Liver (tissue), 9 donors: ENCODE data around the gene RHOT2. TPM values are rescaled to one million over a fixed set of nuclear protein-coding genes. Genes with fewer than 3 reads are reported as not detected.
A peak's percentile ranks its signal among the peaks of the same experiment; 100 is the strongest.

Experiments
- DNase-seq: peaks from one replicate; pipeline ENCODE4 v3.0.0-alpha.2; 2017; ENCODE audit warnings: low spot score
- H3K27ac ChIP-seq, 2 donors: one replicate each; pipeline ENCODE4 v1.7.0; 2013; ENCODE audit warnings: inconsistent platforms in 2 of 2, low read length in 2 of 2, control low read depth in 1 of 2, low read depth in 1 of 2, mild to moderate bottlenecking in 1 of 2
- H3K27me3 ChIP-seq, 4 donors: one replicate each; pipeline versions ENCODE4 v1.6.1 to v1.7.0; 2013; ENCODE audit warnings: low read length in 3 of 4, inconsistent platforms in 1 of 4, mild to moderate bottlenecking in 1 of 4, moderate library complexity in 1 of 4; ENCODE audit not compliant: control insufficient read depth in 4 of 4, insufficient read depth in 4 of 4
- H3K36me3 ChIP-seq, 4 donors: one replicate each; pipeline versions ENCODE4 v1.6.1 to v1.7.0; 2013; ENCODE audit warnings: low read length in 3 of 4, mild to moderate bottlenecking in 3 of 4, low read depth in 1 of 4, moderate library complexity in 1 of 4; ENCODE audit not compliant: control insufficient read depth in 4 of 4, insufficient read depth in 3 of 4
- H3K4me1 ChIP-seq, 4 donors: one replicate each; pipeline versions ENCODE4 v1.6.1 to v1.7.0; 2013; ENCODE audit warnings: low read length in 3 of 4, mild to moderate bottlenecking in 3 of 4, moderate library complexity in 1 of 4; ENCODE audit not compliant: control insufficient read depth in 4 of 4, insufficient read depth in 4 of 4
- H3K4me3 ChIP-seq, 3 donors: one replicate each; pipeline versions ENCODE4 v1.6.1 to v1.7.0; 2013; ENCODE audit warnings: low read length in 3 of 3, control low read depth in 1 of 3, low read depth in 1 of 3, mild to moderate bottlenecking in 1 of 3
- H3K9ac ChIP-seq, 2 donors: one replicate each; pipeline ENCODE4 v1.7.0; 2013; ENCODE audit warnings: low read length in 2 of 2, mild to moderate bottlenecking in 2 of 2, moderate library complexity in 2 of 2, control low read depth in 1 of 2, low read depth in 1 of 2
- H3K9me3 ChIP-seq, 4 donors: one replicate each; pipeline versions ENCODE4 v1.6.1 to v1.7.0; 2013; ENCODE audit warnings: low read length in 3 of 4; ENCODE audit not compliant: control insufficient read depth in 4 of 4
- CTCF ChIP-seq: fragments of 150-350 bp; IDR thresholded peaks from 2 replicates; pipeline ENCODE4 v1.5.1; 2017; ENCODE audit warnings: improper control_type of control experiment, low read depth, low read length; ENCODE audit not compliant: missing input control
- EGR1 ChIP-seq, 2 donors: IDR thresholded peaks; 2 replicates each; pipeline ENCODE4 v1.6.1; 2016 to 2018; ENCODE audit warnings: antibody characterized with exemption in 2 of 2, low read depth in 2 of 2
- GABPA ChIP-seq, 2 donors: IDR thresholded peaks in 1 of 2; conservative IDR thresholded peaks in 1 of 2; 2 replicates each; pipeline ENCODE4 v1.6.1; 2016; ENCODE audit warnings: antibody characterized with exemption in 2 of 2, mild to moderate bottlenecking in 1 of 2, moderate library complexity in 1 of 2
- HNF4A ChIP-seq, 2 donors: conservative IDR thresholded peaks; 2 replicates each; pipeline ENCODE4 v1.6.1; 2016; ENCODE audit warnings: antibody characterized with exemption in 2 of 2, mild to moderate bottlenecking in 2 of 2
- HNF4G ChIP-seq: IDR thresholded peaks from 2 replicates; pipeline ENCODE4 v1.6.1; 2016; ENCODE audit warnings: antibody characterized with exemption
- JUND ChIP-seq, 2 donors: IDR thresholded peaks; 2 replicates each; pipeline ENCODE4 v1.6.1; 2016; ENCODE audit warnings: antibody characterized with exemption in 2 of 2
- MAX ChIP-seq: IDR thresholded peaks from 2 replicates; pipeline ENCODE4 v1.6.1; 2016; ENCODE audit warnings: antibody characterized with exemption
- RAD21 ChIP-seq, 2 donors: IDR thresholded peaks; 2 replicates each; pipeline ENCODE4 v1.6.1; 2016; ENCODE audit warnings: antibody characterized with exemption in 2 of 2, mild to moderate bottlenecking in 2 of 2
- RXRA ChIP-seq, 2 donors: IDR thresholded peaks; 2 replicates each; pipeline ENCODE4 v1.6.1; 2017 to 2018; ENCODE audit warnings: antibody characterized with exemption in 2 of 2, mild to moderate bottlenecking in 1 of 2
- SP1 ChIP-seq: IDR thresholded peaks from 2 replicates; pipeline ENCODE4 v1.6.1; 2018; ENCODE audit warnings: antibody characterized with exemption, mild to moderate bottlenecking
- WGBS: extraction: QIAGEN DNeasy Blood & Tissue Kit; methylation state at CpG from one replicate; pipeline ENCODE4 v1.1.7; 2013; 5-methylcytosine and 5-hydroxymethylcytosine counted together
- polyA plus RNA-seq, 2 donors: library from polyadenylated mRNA; stranded (reverse) in 1 of 2; unstranded in 1 of 2; fragments of 200-250 nt in 1 of 2; fragments of >200 nt in 1 of 2; fragmentation: Nextera tagmentation in 1 of 2; extraction: Ambion mirVana in 1 of 2; gene quantifications; one replicate each; pipeline versions ENCODE4 v1.2.1 to v1.2.3, GENCODE V29; 2013 to 2015
- total RNA-seq, 2 donors: library from RNA; depleted of rRNA; stranded (reverse); fragments of >200 nt; gene quantifications; one replicate each; pipeline ENCODE4 v1.2.3, GENCODE V29; 2014
- TF ChIP-seq, protein P1 (sequence below): IDR thresholded peaks from 2 replicates; pipeline ENCODE4 v1.6.1; 2016; ENCODE audit warnings: antibody characterized with exemption, mild to moderate bottlenecking
- TF ChIP-seq, protein P2 (sequence below): IDR thresholded peaks from 2 replicates; pipeline ENCODE4 v1.6.1; 2016; ENCODE audit warnings: antibody characterized with exemption
- donor health status: healthy.
- donor health status: healthy.
- donor health status: healthy.
- donor health status: healthy.
- donor health status: healthy.

Gene RHOT2
- total and polyA plus RNA-seq, 4 donors: 20.8 to 37.9 (median 34.3) TPM

DNA sequence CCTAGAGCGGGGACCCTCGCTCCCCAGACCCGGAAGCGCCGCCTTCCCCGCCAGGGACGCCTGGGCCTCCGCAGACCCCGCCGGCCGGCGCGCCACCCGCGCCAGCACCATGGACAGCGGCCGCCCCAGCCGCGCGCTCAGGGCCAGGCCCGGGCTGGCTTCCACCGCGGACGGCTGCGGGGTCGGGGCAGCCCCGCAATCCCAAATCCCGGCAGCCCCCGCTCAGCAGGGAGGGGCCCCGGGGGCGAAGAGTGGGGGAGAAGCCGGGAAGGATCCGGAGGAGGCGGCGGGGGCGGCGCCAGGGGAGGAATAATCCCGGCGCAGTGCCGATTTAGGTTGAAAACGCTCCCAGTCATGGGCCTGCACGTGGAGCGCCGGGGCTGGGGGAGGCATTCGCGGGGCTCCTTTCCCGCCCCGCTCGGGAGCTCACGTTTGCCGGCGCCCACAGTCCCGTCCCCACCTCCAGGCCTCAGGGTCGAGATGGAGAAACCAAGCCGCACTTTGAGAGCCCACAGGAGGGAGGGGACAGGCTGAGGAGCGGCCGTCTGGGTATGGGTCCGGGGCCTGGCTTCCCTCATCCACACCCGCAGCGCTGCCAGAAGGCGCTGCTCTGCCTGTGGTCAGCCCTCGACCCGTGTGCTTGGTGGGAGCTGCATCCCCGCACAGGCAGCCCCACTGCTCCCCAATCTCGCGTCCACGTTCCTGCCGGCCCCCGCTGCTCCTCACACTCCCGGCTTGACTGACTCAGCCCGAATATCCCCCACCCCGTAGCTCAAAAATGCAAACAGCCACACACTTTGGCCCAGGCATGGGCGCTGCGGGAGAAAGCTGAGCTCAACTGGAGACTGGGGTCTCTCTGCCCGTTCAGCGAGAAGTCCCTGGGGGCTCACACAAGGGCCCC lies 33.0 kb downstream of the RHOT2 start:
- H3K27ac ChIP-seq: no peak overlapping the region
- peak; percentile 60 for DNase-seq
- peaks cover 2 to 20% (median 7%) of the 10 kb centered on the region in 4 donors for H3K27me3 ChIP-seq
- peaks cover 0 to 3% (median 0%) of the 10 kb centered on the region in 4 donors for H3K4me1 ChIP-seq
- H3K4me3 ChIP-seq: no peak overlapping the region
- H3K9ac ChIP-seq: no peak overlapping the region
- 9% methylated on average over 76 of the region's 76 CpGs for WGBS
- no peak for TF ChIP-seq EGR1 (IDR thresholded peaks at IDR 0.05; ENCODE audit: low read depth in 2 of 2)
- no peak for TF ChIP-seq JUND (IDR thresholded peaks at IDR 0.05)
- no peak for TF ChIP-seq MAX
- TF ChIP-seq, protein P1, sequence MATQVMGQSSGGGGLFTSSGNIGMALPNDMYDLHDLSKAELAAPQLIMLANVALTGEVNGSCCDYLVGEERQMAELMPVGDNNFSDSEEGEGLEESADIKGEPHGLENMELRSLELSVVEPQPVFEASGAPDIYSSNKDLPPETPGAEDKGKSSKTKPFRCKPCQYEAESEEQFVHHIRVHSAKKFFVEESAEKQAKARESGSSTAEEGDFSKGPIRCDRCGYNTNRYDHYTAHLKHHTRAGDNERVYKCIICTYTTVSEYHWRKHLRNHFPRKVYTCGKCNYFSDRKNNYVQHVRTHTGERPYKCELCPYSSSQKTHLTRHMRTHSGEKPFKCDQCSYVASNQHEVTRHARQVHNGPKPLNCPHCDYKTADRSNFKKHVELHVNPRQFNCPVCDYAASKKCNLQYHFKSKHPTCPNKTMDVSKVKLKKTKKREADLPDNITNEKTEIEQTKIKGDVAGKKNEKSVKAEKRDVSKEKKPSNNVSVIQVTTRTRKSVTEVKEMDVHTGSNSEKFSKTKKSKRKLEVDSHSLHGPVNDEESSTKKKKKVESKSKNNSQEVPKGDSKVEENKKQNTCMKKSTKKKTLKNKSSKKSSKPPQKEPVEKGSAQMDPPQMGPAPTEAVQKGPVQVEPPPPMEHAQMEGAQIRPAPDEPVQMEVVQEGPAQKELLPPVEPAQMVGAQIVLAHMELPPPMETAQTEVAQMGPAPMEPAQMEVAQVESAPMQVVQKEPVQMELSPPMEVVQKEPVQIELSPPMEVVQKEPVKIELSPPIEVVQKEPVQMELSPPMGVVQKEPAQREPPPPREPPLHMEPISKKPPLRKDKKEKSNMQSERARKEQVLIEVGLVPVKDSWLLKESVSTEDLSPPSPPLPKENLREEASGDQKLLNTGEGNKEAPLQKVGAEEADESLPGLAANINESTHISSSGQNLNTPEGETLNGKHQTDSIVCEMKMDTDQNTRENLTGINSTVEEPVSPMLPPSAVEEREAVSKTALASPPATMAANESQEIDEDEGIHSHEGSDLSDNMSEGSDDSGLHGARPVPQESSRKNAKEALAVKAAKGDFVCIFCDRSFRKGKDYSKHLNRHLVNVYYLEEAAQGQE: peak; percentile 96
- TF ChIP-seq CTCF: no peak
- TF ChIP-seq GABPA (IDR thresholded peaks at IDR 0.05 in 1 of 2, conservative IDR thresholded peaks at IDR 0.05 in 1 of 2): no peak
- TF ChIP-seq SP1: no peak
- TF ChIP-seq RXRA (IDR thresholded peaks at IDR 0.05): no peak
- no peaks in the 10 kb centered on the region for H3K9me3 ChIP-seq
- H3K36me3 ChIP-seq: no peaks in the 10 kb centered on the region

DNA sequence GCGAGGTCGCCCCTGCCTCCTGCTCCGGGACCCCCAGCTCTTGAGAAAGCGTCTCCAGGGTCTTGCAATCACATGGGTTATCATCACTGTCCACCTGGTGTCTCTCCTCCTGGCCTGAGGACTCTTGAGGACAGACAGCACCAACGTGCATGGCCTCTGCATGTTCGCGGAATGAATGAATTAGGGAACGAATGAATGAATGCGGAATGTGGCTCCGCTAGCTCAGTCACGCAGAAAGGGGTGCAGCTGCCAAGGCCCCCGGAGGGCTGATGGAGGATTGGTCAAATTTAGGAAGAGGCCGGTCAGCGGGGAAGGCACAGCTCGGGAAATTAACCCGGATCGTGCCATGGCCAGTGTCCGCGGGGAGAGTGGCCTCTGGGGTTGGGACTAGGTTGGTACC lies 34.4 kb downstream of the RHOT2 start:
- no peak overlapping the region for H3K4me3 ChIP-seq
- no peaks in the 10 kb centered on the region for H3K36me3 ChIP-seq
- H3K27ac ChIP-seq: no peak overlapping the region
- H3K27me3 ChIP-seq: peaks cover 2 to 21% (median 9%) of the 10 kb centered on the region in 4 donors
- WGBS: 81% methylated on average over 19 of the region's 19 CpGs
- no peak overlapping the region for H3K9ac ChIP-seq
- TF ChIP-seq GABPA (IDR thresholded peaks at IDR 0.05 in 1 of 2, conservative IDR thresholded peaks at IDR 0.05 in 1 of 2): no peak
- TF ChIP-seq EGR1 (IDR thresholded peaks at IDR 0.05; ENCODE audit: low read depth in 2 of 2): no peak
- no peak for TF ChIP-seq HNF4G
- TF ChIP-seq HNF4A (conservative IDR thresholded peaks at IDR 0.05): no peak
- TF ChIP-seq, protein P2, sequence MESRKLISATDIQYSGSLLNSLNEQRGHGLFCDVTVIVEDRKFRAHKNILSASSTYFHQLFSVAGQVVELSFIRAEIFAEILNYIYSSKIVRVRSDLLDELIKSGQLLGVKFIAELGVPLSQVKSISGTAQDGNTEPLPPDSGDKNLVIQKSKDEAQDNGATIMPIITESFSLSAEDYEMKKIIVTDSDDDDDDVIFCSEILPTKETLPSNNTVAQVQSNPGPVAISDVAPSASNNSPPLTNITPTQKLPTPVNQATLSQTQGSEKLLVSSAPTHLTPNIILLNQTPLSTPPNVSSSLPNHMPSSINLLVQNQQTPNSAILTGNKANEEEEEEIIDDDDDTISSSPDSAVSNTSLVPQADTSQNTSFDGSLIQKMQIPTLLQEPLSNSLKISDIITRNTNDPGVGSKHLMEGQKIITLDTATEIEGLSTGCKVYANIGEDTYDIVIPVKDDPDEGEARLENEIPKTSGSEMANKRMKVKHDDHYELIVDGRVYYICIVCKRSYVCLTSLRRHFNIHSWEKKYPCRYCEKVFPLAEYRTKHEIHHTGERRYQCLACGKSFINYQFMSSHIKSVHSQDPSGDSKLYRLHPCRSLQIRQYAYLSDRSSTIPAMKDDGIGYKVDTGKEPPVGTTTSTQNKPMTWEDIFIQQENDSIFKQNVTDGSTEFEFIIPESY: no peak
- TF ChIP-seq MAX: no peak
- no peak for TF ChIP-seq CTCF
- no peak for TF ChIP-seq RAD21 (IDR thresholded peaks at IDR 0.05)
- no peak for TF ChIP-seq JUND (IDR thresholded peaks at IDR 0.05)
- no peak for TF ChIP-seq SP1
- peaks cover 0 to 3% (median 0%) of the 10 kb centered on the region in 4 donors for H3K4me1 ChIP-seq
- no peaks in the 10 kb centered on the region for H3K9me3 ChIP-seq
- DNase-seq: no peak
